Measurements from ENCODE around the gene PPIL1. TPM values are rescaled to one million over a fixed set of nuclear protein-coding genes. Genes with fewer than 3 reads are reported as not detected.

Gene PPIL1
- total and polyA plus RNA-seq, 9 donors, result 10.7 to 38.4 (median 21.2) TPM

- Histone ChIP-seq H3K4me1 (ENCODE audit: insufficient read depth) (peaks cover 7% of the 10 kb centered on the region), H3K27me3 (no peaks in the 10 kb centered on the region), H3K9me3 (no peaks in the 10 kb centered on the region), H3K36me3 (no peaks in the 10 kb centered on the region), H3K27ac (no peak overlapping the region), H3K4me3 (no peak overlapping the region)
- 74 to 91% (median 87%) methylated on average over 4 of the region's 4 CpGs for WGBS, 3 donors
- intact Hi-C loops (cut with DNase I), result loop anchor here in 2 of 4 donors (5.0 to 10.0 kb wide), 4 partner anchors 78 to 230 kb away; no protein-coding TSS in a partner anchor
- TF ChIP-seq EP300 (IDR thresholded peaks at IDR 0.05) (no peak), CTCF (IDR thresholded peaks at IDR 0.05) (no peak), POLR2A (IDR thresholded peaks at IDR 0.05) (no peak)
- no peak for DNase-seq
These were observed 29.4 kb downstream of the PPIL1 start for GRCh38 chr6:36845233-36845632.

- DNase-seq, result peak in 1 of 5 donors; percentile 63
- 41 to 57% (median 44%) methylated on average over 19 of the region's 19 CpGs for WGBS, 3 donors
- Histone ChIP-seq H3K4me1 (ENCODE audit: insufficient read depth) (peaks cover 8% of the 10 kb centered on the region), H3K9me3 (no peaks in the 10 kb centered on the region), H3K36me3 (no peaks in the 10 kb centered on the region), H3K4me3 (no peak overlapping the region), H3K27ac (no peak overlapping the region), H3K27me3 (no peaks in the 10 kb centered on the region)
- no peak for TF ChIP-seq CTCF (IDR thresholded peaks at IDR 0.05)
- TF ChIP-seq EP300 (IDR thresholded peaks at IDR 0.05), result no peak
- no peak for TF ChIP-seq POLR2A (IDR thresholded peaks at IDR 0.05)
- intact Hi-C loops (cut with DNase I), result loop anchor here in 2 of 4 donors (5.0 to 10.0 kb wide), 4 partner anchors 77 to 230 kb away; no protein-coding TSS in a partner anchor
These were observed 30.1 kb downstream of the PPIL1 start for GRCh38 chr6:36844232-36845170.

DNA sequence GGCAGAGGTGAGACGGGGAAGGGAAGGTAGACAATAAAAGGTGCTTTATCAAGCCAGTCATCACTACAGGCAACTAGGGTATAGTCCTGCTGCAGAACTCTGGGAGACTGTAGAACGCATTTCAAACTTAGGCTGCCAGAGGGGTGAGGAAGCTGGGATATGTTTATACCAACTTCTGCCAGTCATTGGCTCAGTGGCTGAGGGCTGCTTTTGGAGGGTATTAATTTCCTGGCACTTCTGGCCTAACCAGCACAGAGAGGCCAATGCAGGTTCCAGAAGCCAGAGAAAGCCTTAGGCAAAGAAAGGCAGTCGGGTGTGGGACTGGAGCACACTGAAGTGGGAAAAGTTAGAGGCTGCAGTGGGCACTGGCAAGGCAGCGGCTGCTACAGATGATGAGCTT lies 31.4 kb downstream of the PPIL1 start:
- Histone ChIP-seq H3K36me3 (no peaks in the 10 kb centered on the region), H3K4me3 (no peak overlapping the region), H3K4me1 (ENCODE audit: insufficient read depth) (peaks cover 8% of the 10 kb centered on the region), H3K9me3 (no peaks in the 10 kb centered on the region), H3K27me3 (no peaks in the 10 kb centered on the region), H3K27ac (no peak overlapping the region)
- 94 to 97% (median 96%) methylated on average over 4 of the region's 4 CpGs for WGBS, 3 donors
- TF ChIP-seq CTCF (IDR thresholded peaks at IDR 0.05) (no peak), POLR2A (IDR thresholded peaks at IDR 0.05) (no peak), EP300 (IDR thresholded peaks at IDR 0.05) (no peak)
- DNase-seq, result no peak
- intact Hi-C loops (cut with DNase I), result loop anchor here in 2 of 4 donors (10.0 kb wide), 3 partner anchors 158 to 228 kb away; no protein-coding TSS in a partner anchor

- no peak for TF ChIP-seq POLR2A (IDR thresholded peaks at IDR 0.05)
- no peak for TF ChIP-seq CTCF (IDR thresholded peaks at IDR 0.05)
- no peak for TF ChIP-seq EP300 (IDR thresholded peaks at IDR 0.05)
- WGBS, 3 donors, result 85 to 93% (median 92%) methylated on average over 2 of the region's 2 CpGs
- Histone ChIP-seq H3K4me3 (no peak overlapping the region), H3K27me3 (no peaks in the 10 kb centered on the region), H3K36me3 (no peaks in the 10 kb centered on the region), H3K9me3 (no peaks in the 10 kb centered on the region), H3K27ac (no peak overlapping the region), H3K4me1 (ENCODE audit: insufficient read depth) (peaks cover 8% of the 10 kb centered on the region)
- intact Hi-C loops (cut with DNase I), result loop anchor here in 2 of 4 donors (10.0 kb wide), 3 partner anchors 157 to 227 kb away; no protein-coding TSS in a partner anchor
- DNase-seq, result no peak
These were observed 32.8 kb downstream of the PPIL1 start for GRCh38 chr6:36841756-36842155.
